PC-3 (cell line): ENCODE measurements around the gene DNAJB11.
"Not testable (repeated sequence)": the region's sequence is repeated elsewhere in the genome, so short reads cannot be mapped to it uniquely, and the experiment has no call there.

ENCODE experiments used
- EZH2 ChIP-seq: fragments of 300-600 bp; sonication (generic); IDR thresholded peaks from one replicate; pipeline ENCODE4 v1.6.1; 2017; ENCODE audit warnings: antibody characterized with exemption, mild to moderate bottlenecking, low read length; ENCODE audit not compliant: unreplicated experiment
- EZH2phosphoT487 ChIP-seq: fragments of 300-600 bp; sonication (generic); IDR thresholded peaks from 2 replicates; pipeline ENCODE4 v1.6.1; 2018; ENCODE audit warnings: mild to moderate bottlenecking, antibody characterized with exemption, low read length, borderline replicate concordance
- TF ChIP-seq, protein P1 (sequence below): fragments of 300-600 bp; sonication (generic); conservative IDR thresholded peaks from 2 replicates; pipeline ENCODE4 v1.5.1; 2017; ENCODE audit warnings: antibody characterized with exemption, low read depth, mild to moderate bottlenecking, low read length

DNA sequence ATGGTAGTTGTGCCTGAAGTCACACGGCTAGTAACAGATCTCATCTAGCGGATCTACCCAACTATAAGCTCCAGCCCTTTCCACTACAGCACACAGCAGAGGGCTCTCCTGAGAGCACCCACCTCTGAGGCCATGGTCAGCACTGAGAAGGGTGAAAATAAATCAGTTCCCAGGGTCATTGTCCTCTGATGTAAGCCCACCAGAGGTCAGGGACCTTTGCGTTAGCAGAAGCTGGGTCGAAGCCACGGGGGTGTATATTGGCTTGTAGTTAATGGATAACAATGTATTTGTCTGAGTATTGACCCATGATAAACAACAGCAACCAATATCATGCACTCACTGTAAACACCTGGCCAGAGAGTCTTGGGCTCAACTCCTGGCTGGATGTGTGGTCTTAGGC, 63.7 kb downstream of the DNAJB11 start:
- TF ChIP-seq, protein P1, sequence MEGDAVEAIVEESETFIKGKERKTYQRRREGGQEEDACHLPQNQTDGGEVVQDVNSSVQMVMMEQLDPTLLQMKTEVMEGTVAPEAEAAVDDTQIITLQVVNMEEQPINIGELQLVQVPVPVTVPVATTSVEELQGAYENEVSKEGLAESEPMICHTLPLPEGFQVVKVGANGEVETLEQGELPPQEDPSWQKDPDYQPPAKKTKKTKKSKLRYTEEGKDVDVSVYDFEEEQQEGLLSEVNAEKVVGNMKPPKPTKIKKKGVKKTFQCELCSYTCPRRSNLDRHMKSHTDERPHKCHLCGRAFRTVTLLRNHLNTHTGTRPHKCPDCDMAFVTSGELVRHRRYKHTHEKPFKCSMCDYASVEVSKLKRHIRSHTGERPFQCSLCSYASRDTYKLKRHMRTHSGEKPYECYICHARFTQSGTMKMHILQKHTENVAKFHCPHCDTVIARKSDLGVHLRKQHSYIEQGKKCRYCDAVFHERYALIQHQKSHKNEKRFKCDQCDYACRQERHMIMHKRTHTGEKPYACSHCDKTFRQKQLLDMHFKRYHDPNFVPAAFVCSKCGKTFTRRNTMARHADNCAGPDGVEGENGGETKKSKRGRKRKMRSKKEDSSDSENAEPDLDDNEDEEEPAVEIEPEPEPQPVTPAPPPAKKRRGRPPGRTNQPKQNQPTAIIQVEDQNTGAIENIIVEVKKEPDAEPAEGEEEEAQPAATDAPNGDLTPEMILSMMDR: not testable (repeated sequence)
- not testable (repeated sequence) for TF ChIP-seq EZH2, EZH2phosphoT487
